K562 (cell line): Measurements from ENCODE around the gene SLC19A1. TPM values are rescaled to one million over a fixed set of nuclear protein-coding genes. Genes with fewer than 3 reads are reported as not detected.
A peak's percentile ranks its signal among the peaks of the same experiment; 100 is the strongest.

ENCODE experiments used
- CREB5 ChIP-seq: fragments of 250-450 bp; sonication (Bioruptor Pico); IDR thresholded peaks from 2 replicates; pipeline ENCODE4 v1.5.0; 2020; ENCODE audit warnings: mild to moderate bottlenecking
- CXXC5 ChIP-seq: fragments of 250-450 bp; sonication (Bioruptor Pico); IDR thresholded peaks from 2 replicates; pipeline ENCODE4 v1.8.0; 2022; ENCODE audit warnings: inconsistent platforms, mild to moderate bottlenecking, moderate library complexity
- NEUROD1 ChIP-seq: fragments of 150-350 bp; IDR thresholded peaks from 2 replicates; pipeline ENCODE4 v1.6.1; 2014; ENCODE audit warnings: borderline replicate concordance, low read length, low read depth; ENCODE audit not compliant: partially characterized antibody
- NKRF ChIP-seq: fragments of 450-650 bp; IDR thresholded peaks from 2 replicates; pipeline ENCODE4 v1.6.1; 2016; ENCODE audit warnings: borderline replicate concordance
- RB1 ChIP-seq: fragments of 450-650 bp; IDR thresholded peaks from 2 replicates; pipeline ENCODE4 v1.6.1; 2017; ENCODE audit warnings: low read depth, mild to moderate bottlenecking
- RBBP5 ChIP-seq: fragments of 200-600 bp; sonication (generic); IDR thresholded peaks from 2 replicates; pipeline ENCODE4 v1.6.1; 2012; ENCODE audit warnings: borderline replicate concordance, mild to moderate bottlenecking, low read length, control low read depth, inconsistent platforms; ENCODE audit not compliant: insufficient read depth, poor library complexity, severe bottlenecking
- RBM17 ChIP-seq: fragments of 200-400 bp; formaldehyde crosslinking; IDR thresholded peaks from 2 replicates; pipeline ENCODE4 v1.6.1; 2017; ENCODE audit warnings: low read depth, mild to moderate bottlenecking, low read length, borderline replicate concordance
- SNIP1 ChIP-seq: fragments of 450-650 bp; IDR thresholded peaks from 2 replicates; pipeline ENCODE4 v1.7.1; 2017; ENCODE audit warnings: low read depth, mild to moderate bottlenecking
- YY1 ChIP-seq, 3 experiments: IDR thresholded peaks; 2 replicates each; pipeline ENCODE4 v1.6.1; 2011; ENCODE audit warnings: low read length in 2 of 3, mild to moderate bottlenecking in 2 of 3, moderate library complexity in 2 of 3, borderline replicate concordance in 1 of 3, control low read depth in 1 of 3, low read depth in 1 of 3; ENCODE audit not compliant: insufficient read depth in 3 of 3, insufficient replicate concordance in 2 of 3, control insufficient read depth in 1 of 3, insufficient read length in 1 of 3; ENCODE audit errors: extremely low read depth in 1 of 3
- ZKSCAN3 ChIP-seq: fragments of 250-450 bp; sonication (Bioruptor Pico); IDR thresholded peaks from 2 replicates; pipeline ENCODE4 v1.4.0; 2020
- ZNF444 ChIP-seq: fragments of 250-450 bp; sonication (Bioruptor Pico); IDR thresholded peaks from 2 replicates; pipeline ENCODE4 v1.4.0; 2020; ENCODE audit warnings: mild to moderate bottlenecking, moderate library complexity
- ZNF79 ChIP-seq: fragments of 250-450 bp; sonication (Bioruptor Pico); IDR thresholded peaks from 2 replicates; pipeline ENCODE4 v1.4.0; 2020; ENCODE audit warnings: low read depth, mild to moderate bottlenecking, moderate library complexity
- polyA plus RNA-seq, 8 experiments: library from polyadenylated mRNA; depleted of rRNA in 4 of 8; stranded (reverse) in 5 of 8; unstranded in 3 of 8; fragments of >200 nt; fragmentation: Nextera tagmentation in 2 of 8; fragmentation: Illumina TruSeq in 1 of 8; extraction: Ambion mirVana in 2 of 8; extraction: Trizol in 1 of 8; gene quantifications; 2 replicates each; pipeline versions ENCODE4 v1.2.1 to v1.2.3, GENCODE V29; 2011 to 2014; ENCODE audit warnings: inconsistent platforms in 1 of 8, missing spikeins in 1 of 8
- total RNA-seq, 7 experiments: library from RNA; depleted of rRNA in 6 of 7; stranded (reverse); fragments of >200 nt in 6 of 7; fragmentation: Illumina TruSeq in 2 of 7; extraction: Trizol in 2 of 7; gene quantifications; 2 replicates each; pipeline versions ENCODE4 v1.2.1 to v1.2.3, GENCODE V29; 2011 to 2021; ENCODE audit warnings: low replicate concordance in 1 of 7
- TF ChIP-seq, protein P1 (sequence below): conservative IDR thresholded peaks from 2 replicates; pipeline ENCODE4 v1.6.1; 2011; ENCODE audit warnings: low read depth, mild to moderate bottlenecking, low read length; ENCODE audit not compliant: control insufficient read depth

The SLC19A1 gene
- total and polyA plus RNA-seq, 9 of the 15 experiments (the other 6 are each of a cell fraction or from before 2014, with no cell fraction given) = 0.65 to 88.7 (median 12.0) TPM

DNA sequence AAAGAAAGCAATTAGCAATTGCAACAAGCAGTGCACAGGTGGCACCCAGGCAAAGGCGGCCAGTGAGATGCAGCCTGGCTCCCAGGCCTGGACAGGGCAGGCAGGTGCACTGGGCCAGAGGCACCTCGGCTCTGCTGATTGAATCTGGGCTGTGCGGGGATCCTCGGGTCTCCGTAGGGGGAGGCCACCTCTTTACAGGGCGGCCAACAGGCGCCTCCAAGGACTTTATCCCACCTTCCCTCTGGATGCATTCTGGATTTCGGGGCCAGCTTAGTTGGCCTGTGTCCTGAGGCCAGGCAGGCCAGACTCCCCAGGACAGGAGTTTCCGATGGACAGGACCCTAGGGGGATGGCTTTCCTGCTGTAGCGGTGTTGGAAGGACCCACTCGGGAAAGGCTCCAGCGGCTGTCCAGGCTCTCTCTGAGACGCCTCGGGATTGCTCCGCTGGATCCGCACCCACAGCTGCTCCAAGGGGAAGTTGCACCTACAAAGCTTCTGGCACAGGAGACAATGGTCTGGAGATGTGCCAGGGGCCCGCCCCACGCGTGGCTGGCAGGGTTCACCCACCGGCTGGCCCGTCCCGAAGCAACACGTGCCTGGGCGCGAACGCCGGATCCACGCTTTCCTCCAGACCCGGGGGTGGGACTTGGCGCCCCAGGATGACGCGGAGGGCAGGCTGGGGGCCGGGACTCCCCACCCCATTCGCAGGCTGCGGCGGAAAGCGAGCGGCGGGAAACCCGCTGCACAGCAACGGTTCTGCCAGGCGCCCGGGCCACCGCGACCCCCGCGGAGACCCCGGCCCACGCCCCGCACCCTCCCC is 810 bp downstream of the SLC19A1 start (continued):
- TF ChIP-seq YY1 (IDR thresholded peaks at IDR 0.05; ENCODE audit: borderline replicate concordance in 1 of 3, control insufficient read depth in 1 of 3, extremely low read depth in 1 of 3, insufficient read depth in 3 of 3, insufficient read length in 1 of 3, insufficient replicate concordance in 2 of 3, low read depth in 1 of 3, low read length in 2 of 3) (peak in 2 of 3 experiments; percentile 11 to 53), ZKSCAN3 (CRISPR knock-in tag) (no peak), SNIP1 (no peak), CREB5 (no peak), RB1 (peak; percentile 63; the same call in 1 of the 2 replicates), ZNF444 (no peak), NEUROD1 (peak; percentile 66), RBBP5 (peak; percentile 76), NKRF (peak; percentile 100), ZNF79 (CRISPR knock-in tag) (no peak), RBM17 (no peak), CXXC5 (CRISPR knock-in tag) (peak; percentile 73)
- TF ChIP-seq, protein P1, sequence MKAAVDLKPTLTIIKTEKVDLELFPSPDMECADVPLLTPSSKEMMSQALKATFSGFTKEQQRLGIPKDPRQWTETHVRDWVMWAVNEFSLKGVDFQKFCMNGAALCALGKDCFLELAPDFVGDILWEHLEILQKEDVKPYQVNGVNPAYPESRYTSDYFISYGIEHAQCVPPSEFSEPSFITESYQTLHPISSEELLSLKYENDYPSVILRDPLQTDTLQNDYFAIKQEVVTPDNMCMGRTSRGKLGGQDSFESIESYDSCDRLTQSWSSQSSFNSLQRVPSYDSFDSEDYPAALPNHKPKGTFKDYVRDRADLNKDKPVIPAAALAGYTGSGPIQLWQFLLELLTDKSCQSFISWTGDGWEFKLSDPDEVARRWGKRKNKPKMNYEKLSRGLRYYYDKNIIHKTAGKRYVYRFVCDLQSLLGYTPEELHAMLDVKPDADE = peak; percentile 96
